Measurements from ENCODE around the gene SLCO1B1. TPM values are rescaled to one million over a fixed set of nuclear protein-coding genes. Genes with fewer than 3 reads are reported as not detected.
A peak's percentile ranks its signal among the peaks of the same experiment; 100 is the strongest.
"Not testable (repeated sequence)": the region's sequence is repeated elsewhere in the genome, so short reads cannot be mapped to it uniquely, and the experiment has no call there.

SLCO1B1 gene
- total RNA-seq, 1 experiment from 2014 or later: not detected

DNA sequence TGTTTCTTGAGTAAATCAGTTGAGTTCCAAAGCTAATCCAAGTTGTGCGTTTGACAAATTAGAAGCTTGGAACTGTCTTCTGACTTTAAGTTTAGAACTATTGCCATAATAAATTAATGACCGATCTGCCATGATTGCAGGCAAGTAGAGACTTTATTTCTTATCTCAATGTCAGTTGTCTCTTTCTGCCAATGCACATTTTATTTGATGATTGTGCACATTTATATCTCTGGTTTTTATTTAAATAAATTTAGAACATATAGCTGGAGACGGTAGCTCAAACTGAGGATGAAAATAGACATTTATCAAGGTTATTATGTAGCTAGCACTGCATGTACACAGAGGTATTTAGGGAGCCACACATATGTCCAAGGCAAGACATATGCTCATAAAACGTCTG is 34.1 kb downstream of the SLCO1B1 start:
- no peak overlapping the region for H3K27ac ChIP-seq
- H3K9me3 ChIP-seq (replicated peaks): no peaks in the 10 kb centered on the region
- H3K4me1 ChIP-seq (replicated peaks): no peaks in the 10 kb centered on the region
- H3K36me3 ChIP-seq: no peaks in the 10 kb centered on the region
- H3K4me3 ChIP-seq: no peak overlapping the region
- no peaks in the 10 kb centered on the region for H3K27me3 ChIP-seq (replicated peaks)
- no peak for DNase-seq (ENCODE audit: low read depth in 1 of 2, low spot score in 2 of 2)

DNA sequence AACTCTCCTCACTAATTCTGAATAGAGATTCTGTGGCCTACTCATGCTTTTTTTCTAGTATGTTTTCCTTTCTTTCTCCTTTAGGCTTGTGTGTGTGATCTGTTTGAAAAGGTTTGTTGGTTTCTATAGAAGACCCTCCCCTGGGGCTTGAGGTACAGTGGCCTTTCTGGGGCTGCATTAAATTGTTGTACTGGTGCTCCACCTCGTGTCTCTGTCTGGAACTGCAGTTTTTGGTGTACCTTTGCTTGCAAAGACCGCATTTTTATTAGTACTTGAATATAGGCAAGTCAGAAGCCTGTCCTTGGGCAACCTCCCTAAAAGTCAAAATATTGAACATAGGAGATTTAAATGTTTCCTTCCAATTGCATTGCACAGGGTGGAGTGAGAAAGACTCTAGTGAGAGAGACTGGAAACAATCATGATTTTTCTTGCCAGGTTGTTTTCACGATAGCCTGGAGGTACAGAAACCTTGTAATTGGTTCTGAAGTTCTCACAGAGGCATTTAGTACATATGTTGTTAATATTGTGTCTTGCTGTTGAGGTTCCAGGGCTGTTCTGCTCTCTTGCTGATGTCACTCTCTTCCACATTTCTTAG is 39.0 kb downstream of the SLCO1B1 start:
- Histone ChIP-seq H3K27me3 (replicated peaks) (no peaks in the 10 kb centered on the region), H3K4me3 (no peak overlapping the region), H3K27ac (no peak overlapping the region), H3K9me3 (replicated peaks) (no peaks in the 10 kb centered on the region), H3K4me1 (replicated peaks) (no peaks in the 10 kb centered on the region), H3K36me3 (no peaks in the 10 kb centered on the region)
- peak; percentile 28 to 43 for DNase-seq (ENCODE audit: low read depth in 1 of 2, low spot score in 2 of 2)

DNA sequence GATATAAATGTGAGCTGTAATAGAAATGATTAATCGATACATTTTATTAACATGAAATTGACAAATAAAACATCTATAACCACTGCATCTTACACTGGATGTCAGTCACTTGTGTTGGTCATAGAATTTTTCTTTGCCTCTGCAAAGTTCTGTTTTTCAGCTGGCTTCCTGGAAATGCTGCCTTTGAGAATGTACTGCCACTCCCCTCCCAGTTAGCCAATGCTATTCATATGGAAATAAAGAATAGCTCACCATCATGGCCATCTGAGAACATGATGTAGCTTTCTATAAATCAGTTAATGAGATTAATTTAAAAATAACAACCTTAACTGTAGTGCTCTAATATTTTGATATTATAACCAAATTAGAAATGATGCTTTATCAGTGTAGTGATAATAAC is 41.1 kb downstream of the SLCO1B1 start:
- Histone ChIP-seq H3K27ac (no peak overlapping the region), H3K9me3 (replicated peaks) (no peaks in the 10 kb centered on the region), H3K4me3 (no peak overlapping the region), H3K27me3 (replicated peaks) (no peaks in the 10 kb centered on the region), H3K4me1 (replicated peaks) (no peaks in the 10 kb centered on the region), H3K36me3 (no peaks in the 10 kb centered on the region)
- DNase-seq (ENCODE audit: low read depth in 1 of 2, low spot score in 2 of 2): no peak

- Histone ChIP-seq H3K36me3 (no peaks in the 10 kb centered on the region), H3K27me3 (replicated peaks) (no peaks in the 10 kb centered on the region), H3K9me3 (replicated peaks) (no peaks in the 10 kb centered on the region), H3K4me3 (no peak overlapping the region), H3K4me1 (replicated peaks) (peaks cover 18% of the 10 kb centered on the region), H3K27ac (peak overlapping the region; percentile 51)
- DNase-seq (ENCODE audit: low read depth in 1 of 2, low spot score in 2 of 2): peak in 1 of 2 experiments; percentile 62
Observed at GRCh38 chr12:21183721-21184275, 52.8 kb downstream of the SLCO1B1 start.

DNA sequence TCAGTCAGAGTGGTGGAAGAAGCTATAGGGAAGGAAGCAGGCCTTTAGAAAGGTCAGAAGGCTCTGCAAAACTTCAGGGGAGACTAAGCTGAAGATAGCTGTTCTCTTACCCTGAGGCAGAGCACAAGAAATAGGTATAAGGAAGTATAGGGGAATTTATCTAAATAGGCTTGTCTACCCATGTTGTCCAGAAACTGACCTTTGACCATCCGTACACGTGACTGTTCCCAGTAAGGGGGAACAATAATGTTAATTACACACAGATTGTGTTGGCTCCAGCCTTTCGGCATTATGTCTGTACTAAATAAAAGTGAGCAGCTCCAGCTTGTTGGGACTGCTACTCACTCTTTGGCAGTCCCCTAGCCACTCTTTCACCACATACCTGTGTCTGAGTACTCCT is 59.0 kb downstream of the SLCO1B1 start:
- no peak for DNase-seq (ENCODE audit: low read depth in 1 of 2, low spot score in 2 of 2)
- Histone ChIP-seq H3K9me3 (replicated peaks) (no peaks in the 10 kb centered on the region), H3K27me3 (replicated peaks) (no peaks in the 10 kb centered on the region), H3K36me3 (no peaks in the 10 kb centered on the region), H3K4me3 (no peak overlapping the region), H3K4me1 (replicated peaks) (no peaks in the 10 kb centered on the region), H3K27ac (no peak overlapping the region)

DNA sequence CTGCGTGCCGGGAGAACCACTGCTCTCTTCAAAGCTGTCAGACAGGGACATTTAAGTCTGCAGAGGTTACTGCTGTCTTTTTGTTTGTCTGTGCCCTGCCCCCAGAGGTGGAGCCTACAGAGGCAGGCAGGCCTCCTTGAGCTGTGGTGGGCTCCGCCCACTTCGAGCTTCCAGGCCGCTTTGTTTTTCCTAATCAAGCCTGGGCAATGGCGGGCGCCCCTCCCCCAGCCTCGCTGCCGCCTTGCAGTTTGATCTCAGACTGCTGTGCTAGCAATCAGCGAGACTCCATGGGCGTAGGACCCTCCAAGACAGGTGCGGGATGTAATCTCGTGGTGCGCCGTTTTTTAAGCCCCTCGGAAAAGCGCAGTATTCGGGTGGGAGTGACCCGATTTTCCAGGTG is 83.4 kb downstream of the SLCO1B1 start:
- not testable (repeated sequence) for H3K4me3 ChIP-seq; H3K27me3 ChIP-seq (replicated peaks); H3K27ac ChIP-seq; H3K9me3 ChIP-seq (replicated peaks); H3K36me3 ChIP-seq; DNase-seq (ENCODE audit: low read depth in 1 of 2, low spot score in 2 of 2); H3K4me1 ChIP-seq (replicated peaks)

DNA sequence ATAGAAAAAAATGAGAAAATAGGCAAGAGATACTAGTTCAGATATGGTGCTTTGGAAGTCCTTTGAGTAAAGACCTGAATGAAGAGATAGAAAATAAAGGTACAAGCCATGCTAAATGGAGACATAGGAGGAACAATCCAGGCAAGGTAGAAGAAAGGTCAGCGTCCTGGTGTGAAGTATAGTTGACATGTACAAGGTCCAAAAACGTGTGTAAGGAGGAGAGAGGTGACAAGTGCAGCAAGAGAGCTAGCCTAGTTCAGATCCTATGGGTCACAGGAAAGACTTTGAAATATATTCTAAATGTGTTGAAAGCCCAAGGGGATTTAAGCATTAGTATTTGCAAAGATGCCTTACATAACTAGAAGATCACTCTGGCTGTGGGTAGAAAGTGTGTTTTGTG is 88.2 kb downstream of the SLCO1B1 start:
- no peak overlapping the region for H3K4me3 ChIP-seq
- no peaks in the 10 kb centered on the region for H3K27me3 ChIP-seq (replicated peaks)
- DNase-seq (ENCODE audit: low read depth in 1 of 2, low spot score in 2 of 2): no peak
- no peaks in the 10 kb centered on the region for H3K36me3 ChIP-seq
- H3K4me1 ChIP-seq (replicated peaks): no peaks in the 10 kb centered on the region
- H3K27ac ChIP-seq: no peak overlapping the region
- no peaks in the 10 kb centered on the region for H3K9me3 ChIP-seq (replicated peaks)

- no peaks in the 10 kb centered on the region for H3K9me3 ChIP-seq (replicated peaks)
- H3K4me3 ChIP-seq: no peak overlapping the region
- H3K27ac ChIP-seq: no peak overlapping the region
- DNase-seq (ENCODE audit: low read depth in 1 of 2, low spot score in 2 of 2): no peak
- H3K27me3 ChIP-seq (replicated peaks): no peaks in the 10 kb centered on the region
- no peaks in the 10 kb centered on the region for H3K36me3 ChIP-seq
- H3K4me1 ChIP-seq (replicated peaks): no peaks in the 10 kb centered on the region
Observed at GRCh38 chr12:21220266-21220665, 89.3 kb downstream of the SLCO1B1 start.

DNA sequence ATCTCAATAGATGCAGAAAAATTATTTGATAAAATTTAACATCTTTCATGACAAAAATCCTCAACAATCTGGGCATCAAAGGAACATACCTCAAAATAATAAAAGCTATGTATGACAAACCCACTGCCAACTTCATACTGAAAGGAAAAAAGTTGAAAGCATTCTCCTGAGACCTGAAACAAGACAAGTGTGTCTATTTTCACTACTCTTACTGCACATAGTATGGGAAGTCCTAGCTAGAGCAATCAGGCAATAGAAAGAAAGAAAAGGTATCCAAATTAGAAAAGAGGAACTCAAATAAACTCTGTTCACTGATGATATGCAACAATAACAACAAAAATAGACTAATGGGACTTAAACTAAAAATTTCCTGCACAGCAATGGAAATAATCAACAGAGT is 90.1 kb downstream of the SLCO1B1 start:
- no peaks in the 10 kb centered on the region for H3K9me3 ChIP-seq (replicated peaks)
- H3K27me3 ChIP-seq (replicated peaks): no peaks in the 10 kb centered on the region
- no peak overlapping the region for H3K27ac ChIP-seq
- no peaks in the 10 kb centered on the region for H3K36me3 ChIP-seq
- DNase-seq (ENCODE audit: low read depth in 1 of 2, low spot score in 2 of 2): no peak
- H3K4me1 ChIP-seq (replicated peaks): no peaks in the 10 kb centered on the region
- no peak overlapping the region for H3K4me3 ChIP-seq

GRCh38 chr12:21221778-21222177 is 90.8 kb downstream of the SLCO1B1 start:
- Histone ChIP-seq H3K36me3 (no peaks in the 10 kb centered on the region), H3K9me3 (replicated peaks) (no peaks in the 10 kb centered on the region), H3K27ac (no peak overlapping the region), H3K4me3 (no peak overlapping the region), H3K4me1 (replicated peaks) (no peaks in the 10 kb centered on the region), H3K27me3 (replicated peaks) (no peaks in the 10 kb centered on the region)
- no peak for DNase-seq (ENCODE audit: low read depth in 1 of 2, low spot score in 2 of 2)

DNA sequence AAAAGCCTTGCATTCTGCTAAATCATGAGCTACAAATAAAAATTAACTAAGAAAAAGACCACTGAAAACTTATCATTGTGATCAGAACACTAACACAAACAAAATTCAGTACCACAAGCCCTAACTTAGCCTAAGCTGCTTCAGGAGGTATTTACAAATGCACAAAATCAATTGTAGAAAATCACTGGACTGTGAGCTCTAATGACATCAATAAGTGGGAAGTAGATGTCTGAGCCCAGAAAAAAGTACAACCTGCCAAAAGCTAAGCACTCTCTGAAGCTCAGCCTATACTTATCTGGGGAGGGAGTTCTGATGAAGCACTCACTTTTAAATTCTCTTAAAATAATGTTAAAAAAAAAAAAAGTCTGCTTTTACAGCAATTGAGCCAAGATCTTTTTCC is 92.9 kb downstream of the SLCO1B1 start:
- Histone ChIP-seq H3K27me3 (replicated peaks) (no peaks in the 10 kb centered on the region), H3K9me3 (replicated peaks) (no peaks in the 10 kb centered on the region), H3K4me1 (replicated peaks) (no peaks in the 10 kb centered on the region), H3K27ac (no peak overlapping the region), H3K4me3 (no peak overlapping the region), H3K36me3 (no peaks in the 10 kb centered on the region)
- no peak for DNase-seq (ENCODE audit: low read depth in 1 of 2, low spot score in 2 of 2)

- DNase-seq (ENCODE audit: low read depth in 1 of 2, low spot score in 2 of 2): no peak
- H3K4me1 ChIP-seq (replicated peaks): no peaks in the 10 kb centered on the region
- no peaks in the 10 kb centered on the region for H3K27me3 ChIP-seq (replicated peaks)
- no peak overlapping the region for H3K4me3 ChIP-seq
- no peaks in the 10 kb centered on the region for H3K36me3 ChIP-seq
- H3K9me3 ChIP-seq (replicated peaks): no peaks in the 10 kb centered on the region
- no peak overlapping the region for H3K27ac ChIP-seq
Observed at GRCh38 chr12:21234395-21234794, 103.4 kb downstream of the SLCO1B1 start.

DNA sequence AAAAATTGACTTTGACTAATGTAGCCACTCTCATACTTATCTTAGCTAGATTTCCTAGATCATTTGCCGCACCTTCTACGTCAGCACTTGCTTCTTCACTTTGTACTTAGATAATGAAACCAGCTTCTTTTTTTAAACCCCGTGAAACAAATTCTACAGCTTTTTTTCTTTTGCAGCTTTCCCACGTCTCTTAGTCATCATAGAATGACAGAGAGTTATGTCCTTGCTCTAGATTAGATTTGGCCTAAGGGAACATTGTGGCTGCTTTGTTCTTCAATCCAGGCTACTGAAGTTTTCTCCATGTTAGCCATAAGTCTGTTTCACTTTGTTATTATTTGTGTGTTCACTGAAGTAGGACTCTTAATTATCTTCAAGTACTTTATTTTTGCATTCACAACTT is 108.9 kb downstream of the SLCO1B1 start:
- DNase-seq (ENCODE audit: low read depth in 1 of 2, low spot score in 2 of 2): no peak
- Histone ChIP-seq H3K27me3 (replicated peaks) (no peaks in the 10 kb centered on the region), H3K27ac (no peak overlapping the region), H3K4me1 (replicated peaks) (no peaks in the 10 kb centered on the region), H3K4me3 (no peak overlapping the region), H3K9me3 (replicated peaks) (no peaks in the 10 kb centered on the region), H3K36me3 (no peaks in the 10 kb centered on the region)

GRCh38 chr12:21248679-21249078 is 117.7 kb downstream of the SLCO1B1 start:
- no peaks in the 10 kb centered on the region for H3K9me3 ChIP-seq (replicated peaks)
- H3K27me3 ChIP-seq (replicated peaks): no peaks in the 10 kb centered on the region
- H3K4me3 ChIP-seq: no peak overlapping the region
- H3K4me1 ChIP-seq (replicated peaks): no peaks in the 10 kb centered on the region
- no peaks in the 10 kb centered on the region for H3K36me3 ChIP-seq
- no peak overlapping the region for H3K27ac ChIP-seq
- DNase-seq (ENCODE audit: low read depth in 1 of 2, low spot score in 2 of 2): no peak

DNA sequence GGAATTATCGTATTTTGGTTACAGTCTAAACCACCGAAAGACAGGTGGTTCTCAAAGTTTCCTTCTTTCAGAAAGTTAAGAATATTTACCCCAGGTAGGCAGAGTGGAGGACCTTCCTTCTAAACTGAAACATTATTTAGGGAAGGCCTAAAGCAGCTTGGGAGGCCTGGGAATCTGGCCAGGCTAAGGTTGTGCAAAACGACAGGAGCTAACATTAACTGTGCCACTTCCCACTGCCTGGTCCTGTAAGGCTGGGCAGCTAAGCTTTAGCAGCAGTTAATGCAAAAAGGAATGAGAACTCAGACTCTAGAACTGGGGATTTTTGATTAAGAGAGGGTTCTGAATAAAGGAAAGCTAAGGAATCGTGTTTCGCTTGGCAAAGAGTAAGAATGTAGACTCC is 121.1 kb downstream of the SLCO1B1 start:
- Histone ChIP-seq H3K4me1 (replicated peaks) (no peaks in the 10 kb centered on the region), H3K27ac (no peak overlapping the region), H3K4me3 (no peak overlapping the region), H3K36me3 (no peaks in the 10 kb centered on the region), H3K27me3 (replicated peaks) (no peaks in the 10 kb centered on the region), H3K9me3 (replicated peaks) (no peaks in the 10 kb centered on the region)
- no peak for DNase-seq (ENCODE audit: low read depth in 1 of 2, low spot score in 2 of 2)
